PC-3 (cell line): Measurements from ENCODE around the gene SPINDOC. TPM values are rescaled to one million over a fixed set of nuclear protein-coding genes. Genes with fewer than 3 reads are reported as not detected.

Source experiments
- ATAC-seq: fragments of 200-7000 bp; cut with Tn5 transposase; 2 replicates; pipeline ENCODE4 v1.9.1; 2020; ENCODE audit warnings: mild to moderate bottlenecking, moderate library complexity
- BruUV-seq: library from RNA; stranded (reverse); fragments of 400-500 nt; replicated peaks from 2 replicates; lab custom pipeline; 2021; lab: Mats Ljungman, UMichigan
- CTCF ChIA-PET: fragments of 300-600 bp; sonication (Branson Sonifier 250); formaldehyde crosslinking; loops from one replicate; lab custom pipeline; 2022; ENCODE audit warnings: antibody characterized with exemption; lab: Charles Lee
- POLR2A ChIA-PET: fragments of 300-600 bp; sonication (Branson Sonifier 250); formaldehyde crosslinking; loops from one replicate; lab custom pipeline; 2022; ENCODE audit warnings: antibody characterized with exemption; ENCODE audit not compliant: unreplicated experiment; lab: Charles Lee
- DNase-seq: peaks from one replicate; pipeline ENCODE4 v3.0.0-alpha.2; 2015
- H2AFZ ChIP-seq: fragments of 300-600 bp; sonication (generic); 2 replicates; pipeline ENCODE4 v1.6.0; 2016; ENCODE audit warnings: antibody characterized with exemption, low read length
- H3F3A ChIP-seq: fragments of 300-600 bp; sonication (generic); one replicate; pipeline ENCODE4 v1.6.0; 2017; ENCODE audit warnings: antibody characterized with exemption, low read length, control low read depth, mild to moderate bottlenecking; ENCODE audit not compliant: unreplicated experiment
- H3K27ac ChIP-seq: fragments of 300-600 bp; sonication (generic); 2 replicates; pipeline ENCODE4 v1.5.1; 2016; ENCODE audit warnings: mild to moderate bottlenecking, low read length
- H3K27me3 ChIP-seq: fragments of 300-600 bp; sonication (generic); 2 replicates; pipeline ENCODE4 v1.6.1; 2016; ENCODE audit warnings: low read length, mixed read lengths
- H3K36me3 ChIP-seq: fragments of 300-600 bp; sonication (generic); 2 replicates; pipeline ENCODE4 v1.6.1; 2016; ENCODE audit warnings: low read depth, mixed run types, low read length, mixed read lengths
- H3K4me1 ChIP-seq: fragments of 300-600 bp; sonication (generic); 2 replicates; pipeline ENCODE4 v1.5.1; 2016; ENCODE audit warnings: low read length; ENCODE audit not compliant: insufficient read depth
- H3K4me2 ChIP-seq: fragments of 300-600 bp; sonication (generic); 2 replicates; pipeline ENCODE4 v1.6.0; 2016; ENCODE audit warnings: low read length
- H3K4me3 ChIP-seq: fragments of 300-600 bp; sonication (generic); 2 replicates; pipeline ENCODE4 v1.5.1; 2016; ENCODE audit warnings: mild to moderate bottlenecking, low read length, mixed read lengths
- H3K79me2 ChIP-seq: fragments of 300-600 bp; sonication (generic); 2 replicates; pipeline ENCODE4 v1.6.1; 2017; ENCODE audit warnings: low read length, mixed read lengths
- H3K9ac ChIP-seq: fragments of 300-600 bp; sonication (generic); 2 replicates; pipeline ENCODE4 v1.6.0; 2016; ENCODE audit warnings: mild to moderate bottlenecking, low read length
- H3K9me2 ChIP-seq: fragments of 300-600 bp; sonication (generic); replicated peaks from 2 replicates; pipeline ENCODE4 v1.6.1; 2016; ENCODE audit warnings: mixed run types, low read length, mixed read lengths
- H3K9me3 ChIP-seq: fragments of 300-600 bp; sonication (generic); 2 replicates; pipeline ENCODE4 v1.6.1; 2016; ENCODE audit warnings: low read length, mixed read lengths
- H4K20me1 ChIP-seq: fragments of 300-600 bp; sonication (generic); 2 replicates; pipeline ENCODE4 v1.6.1; 2016; ENCODE audit warnings: low read length, mixed read lengths
- EZH2 ChIP-seq: fragments of 300-600 bp; sonication (generic); IDR thresholded peaks from one replicate; pipeline ENCODE4 v1.6.1; 2017; ENCODE audit warnings: antibody characterized with exemption, mild to moderate bottlenecking, low read length; ENCODE audit not compliant: unreplicated experiment
- EZH2phosphoT487 ChIP-seq: fragments of 300-600 bp; sonication (generic); IDR thresholded peaks from 2 replicates; pipeline ENCODE4 v1.6.1; 2018; ENCODE audit warnings: mild to moderate bottlenecking, antibody characterized with exemption, low read length, borderline replicate concordance
- intact Hi-C: fragments of 100-400 bp; cut with micrococcal nuclease; formaldehyde crosslinking; loops from 2 replicates; pipeline ENCODE4 v1.9.0; 2023
- total RNA-seq: library from RNA; depleted of rRNA; stranded (reverse); fragments of >200 nt; gene quantifications from 2 replicates; pipeline ENCODE4 v1.2.3, GENCODE V29; 2014
- TF ChIP-seq, protein P1 (sequence below): fragments of 300-600 bp; sonication (generic); conservative IDR thresholded peaks from 2 replicates; pipeline ENCODE4 v1.5.1; 2017; ENCODE audit warnings: antibody characterized with exemption, low read depth, mild to moderate bottlenecking, low read length

SPINDOC gene
- total RNA-seq, 1 experiment from 2014 or later: 61.5 TPM

DNA sequence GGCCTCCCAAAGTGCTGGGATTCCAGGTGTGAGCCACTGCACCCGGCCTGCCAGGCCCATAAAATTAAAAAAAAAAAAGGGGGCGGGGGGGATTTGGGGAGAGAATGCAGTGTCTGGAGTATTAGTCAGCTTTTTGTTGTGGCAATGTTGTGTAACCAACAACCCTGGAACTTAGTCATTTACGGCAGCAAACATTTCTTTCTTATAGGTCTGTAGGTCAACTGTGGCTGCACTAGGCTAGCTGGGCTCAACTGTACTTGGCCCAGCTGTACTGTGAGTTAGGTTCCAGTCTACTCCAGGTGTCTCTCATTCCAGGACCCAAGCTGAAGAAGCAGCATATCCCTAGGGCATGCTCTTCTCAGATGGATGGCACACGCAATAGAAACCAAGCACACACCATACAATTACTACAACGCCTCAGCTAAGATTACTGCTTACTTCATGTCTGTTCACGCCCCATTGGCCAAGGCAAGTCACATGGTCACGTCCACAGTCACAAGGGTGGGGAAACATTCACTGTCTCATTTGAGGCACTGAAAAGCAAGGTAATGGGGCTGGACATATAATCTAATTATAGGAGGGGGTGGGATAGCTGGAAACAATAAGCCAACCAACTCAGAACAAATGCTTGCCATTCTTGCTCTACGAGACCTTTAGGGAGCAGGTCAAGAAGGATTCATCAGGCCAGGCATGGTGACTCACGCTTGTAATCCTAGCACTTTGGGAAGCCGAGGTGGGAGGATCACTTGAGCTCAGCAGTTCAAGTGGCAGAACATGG, 10.4 kb upstream of the SPINDOC start:
- H3K9me3 ChIP-seq: no peaks in the 10 kb centered on the region
- peak overlapping the region; percentile 37 for H3K9ac ChIP-seq
- H3K4me1 ChIP-seq: peaks cover 32% of the 10 kb centered on the region
- H3F3A ChIP-seq: no peaks in the 10 kb centered on the region
- DNase-seq (peak; percentile 90), ATAC-seq (peak; percentile 68)
- peak overlapping the region; percentile 85 for H3K27ac ChIP-seq
- peak overlapping the region; percentile 1; the same call in 1 of the 2 replicates for H3K4me3 ChIP-seq
- peak overlapping the region; percentile 50 for H3K4me2 ChIP-seq
- no peaks in the 10 kb centered on the region for H3K27me3 ChIP-seq
- H3K36me3 ChIP-seq: no peaks in the 10 kb centered on the region
- no TSS peak for BruUV-seq
- H3K79me2 ChIP-seq: no peaks in the 10 kb centered on the region
- no peaks in the 10 kb centered on the region for H4K20me1 ChIP-seq
- H2AFZ ChIP-seq: 0 out of 2 replicates have a peak overlapping the region, but pooled peaks have one; percentile 1
- CTCF ChIA-PET: interaction anchor here (0.5 to 1.5 kb wide), 2 partner anchors 8 to 143 kb away, joined by 4 to 5 read pairs; no protein-coding TSS in a partner anchor
- TF ChIP-seq EZH2 (no peak), EZH2phosphoT487 (no peak)
- TF ChIP-seq, protein P1, sequence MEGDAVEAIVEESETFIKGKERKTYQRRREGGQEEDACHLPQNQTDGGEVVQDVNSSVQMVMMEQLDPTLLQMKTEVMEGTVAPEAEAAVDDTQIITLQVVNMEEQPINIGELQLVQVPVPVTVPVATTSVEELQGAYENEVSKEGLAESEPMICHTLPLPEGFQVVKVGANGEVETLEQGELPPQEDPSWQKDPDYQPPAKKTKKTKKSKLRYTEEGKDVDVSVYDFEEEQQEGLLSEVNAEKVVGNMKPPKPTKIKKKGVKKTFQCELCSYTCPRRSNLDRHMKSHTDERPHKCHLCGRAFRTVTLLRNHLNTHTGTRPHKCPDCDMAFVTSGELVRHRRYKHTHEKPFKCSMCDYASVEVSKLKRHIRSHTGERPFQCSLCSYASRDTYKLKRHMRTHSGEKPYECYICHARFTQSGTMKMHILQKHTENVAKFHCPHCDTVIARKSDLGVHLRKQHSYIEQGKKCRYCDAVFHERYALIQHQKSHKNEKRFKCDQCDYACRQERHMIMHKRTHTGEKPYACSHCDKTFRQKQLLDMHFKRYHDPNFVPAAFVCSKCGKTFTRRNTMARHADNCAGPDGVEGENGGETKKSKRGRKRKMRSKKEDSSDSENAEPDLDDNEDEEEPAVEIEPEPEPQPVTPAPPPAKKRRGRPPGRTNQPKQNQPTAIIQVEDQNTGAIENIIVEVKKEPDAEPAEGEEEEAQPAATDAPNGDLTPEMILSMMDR: no peak
- POLR2A ChIA-PET: interaction anchor here (0.6 kb wide), 2 partner anchors 13 to 69 kb away, joined by 3 to 4 read pairs; no protein-coding TSS in a partner anchor
- H3K9me2 ChIP-seq: no peaks in the 10 kb centered on the region
- intact Hi-C loops: no loop called here

DNA sequence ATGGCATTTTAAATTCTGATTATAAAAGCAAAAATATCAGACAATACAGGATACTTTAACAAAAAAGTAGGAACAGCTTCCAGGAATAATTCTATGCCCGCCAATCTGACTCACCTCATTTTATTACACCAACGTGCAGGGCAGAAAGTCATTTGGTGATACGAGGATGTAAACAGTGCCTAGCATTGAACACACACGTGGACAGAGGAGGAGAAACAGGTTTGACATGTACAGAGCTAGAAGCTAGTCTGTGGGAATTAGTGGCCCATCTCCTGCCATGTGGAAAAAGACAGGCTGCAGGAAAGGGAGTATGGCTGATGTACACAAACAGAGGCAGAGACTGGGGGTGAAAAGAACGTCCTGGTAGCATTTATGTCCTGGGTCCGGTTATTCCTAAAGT, 9.0 kb upstream of the SPINDOC start:
- Histone ChIP-seq H3K9me3 (no peaks in the 10 kb centered on the region), H2AFZ (peak overlapping the region; percentile 9; the same call in 1 of the 2 replicates), H3K4me2 (peak overlapping the region; percentile 58), H4K20me1 (no peaks in the 10 kb centered on the region), H3K9ac (no peak overlapping the region), H3F3A (no peaks in the 10 kb centered on the region), H3K27me3 (no peaks in the 10 kb centered on the region), H3K79me2 (no peaks in the 10 kb centered on the region), H3K4me3 (no peak overlapping the region), H3K9me2 (no peaks in the 10 kb centered on the region), H3K36me3 (no peaks in the 10 kb centered on the region), H3K4me1 (peaks cover 32% of the 10 kb centered on the region), H3K27ac (peak overlapping the region; percentile 85)
- ChIA-PET CTCF (no interaction called here), POLR2A (interaction anchor here (0.6 kb wide), 1 partner anchor 164 kb away, joined by 3 read pairs; no protein-coding TSS in a partner anchor)
- intact Hi-C loops: no loop called here
- no TSS peak for BruUV-seq
- DNase-seq (peak; percentile 98), ATAC-seq (peak; percentile 86)
- TF ChIP-seq EZH2phosphoT487: no peak
- no peak for TF ChIP-seq EZH2
- TF ChIP-seq, protein P1: no peak
